Measurements from ENCODE around the gene TRAIP. TPM values are rescaled to one million over a fixed set of nuclear protein-coding genes. Genes with fewer than 3 reads are reported as not detected.

Gene TRAIP
- total RNA-seq, 1 experiment from 2014 or later = 18.5 TPM

- POLR2A ChIA-PET = no interaction called here
- DNase-seq (ENCODE audit: low read depth, low spot score) = no peak
These were observed 32.9 kb upstream of the TRAIP start for GRCh38 chr3:49889296-49889695.

GRCh38 chr3:49886922-49887265 is 30.5 kb upstream of the TRAIP start:
- intact Hi-C loops (cut with micrococcal nuclease; ENCODE audit: unreplicated experiment) (no loop called here), in situ Hi-C loops (cut with HindIII; ENCODE audit: low pct_unique_long_range_greater_than_20kb, low sequenced_read_pairs) (no loop called here)
- Histone ChIP-seq H3K4me3 (ENCODE audit: low read depth in 2 of 2, low read length in 2 of 2) (no peak overlapping the region), H3K27me3 (ENCODE audit: control insufficient read depth, insufficient read depth, low read length) (no peaks in the 10 kb centered on the region), H3K9me3 (ENCODE audit: control insufficient read depth, insufficient read depth, low read depth, low read length) (no peaks in the 10 kb centered on the region), H3K4me1 (ENCODE audit: control insufficient read depth, insufficient read depth, low read length) (no peaks in the 10 kb centered on the region), H3K27ac (ENCODE audit: low read length) (no peak overlapping the region), H3K36me3 (ENCODE audit: control insufficient read depth, insufficient read depth, low read length) (no peaks in the 10 kb centered on the region)
- no peak for ATAC-seq
- DNase-seq (ENCODE audit: low read depth, low spot score) = no peak
- ChIA-PET POLR2A (no interaction called here), CTCF (no interaction called here)
- TF ChIP-seq POLR2AphosphoS5 (IDR thresholded peaks at IDR 0.05; ENCODE audit: low read depth, low read length) = no peak
- TF ChIP-seq CTCF (IDR thresholded peaks at IDR 0.05) = no peak
- TF ChIP-seq REST (IDR thresholded peaks at IDR 0.05; ENCODE audit: insufficient read depth in 1 of 2, low read depth in 2 of 2, low read length in 1 of 2) = no peak
- TF ChIP-seq SIN3A (IDR thresholded peaks at IDR 0.05; ENCODE audit: borderline replicate concordance, insufficient read depth, low read depth, low read length) = no peak
- no peak for TF ChIP-seq TCF7L2 (IDR thresholded peaks at IDR 0.05; ENCODE audit: low read depth, low read length)
- no TSS peak for BruUV-seq (replicated peaks)

More at GRCh38 chr3:49889296-49889695, 32.9 kb upstream of the TRAIP start:
- CTCF ChIA-PET = no interaction called here
- H3K27ac ChIP-seq (ENCODE audit: low read length) = no peak overlapping the region
- no peak for ATAC-seq
- in situ Hi-C loops (cut with HindIII; ENCODE audit: low pct_unique_long_range_greater_than_20kb, low sequenced_read_pairs) = no loop called here
- H3K4me1 ChIP-seq (ENCODE audit: control insufficient read depth, insufficient read depth, low read length) = no peaks in the 10 kb centered on the region
- no peaks in the 10 kb centered on the region for H3K9me3 ChIP-seq (ENCODE audit: control insufficient read depth, insufficient read depth, low read depth, low read length)
- no peak overlapping the region for H3K4me3 ChIP-seq (ENCODE audit: low read depth in 2 of 2, low read length in 2 of 2)
- TF ChIP-seq REST (IDR thresholded peaks at IDR 0.05; ENCODE audit: insufficient read depth in 1 of 2, low read depth in 2 of 2, low read length in 1 of 2) (no peak), TCF7L2 (IDR thresholded peaks at IDR 0.05; ENCODE audit: low read depth, low read length) (no peak), CTCF (IDR thresholded peaks at IDR 0.05) (no peak), SIN3A (IDR thresholded peaks at IDR 0.05; ENCODE audit: borderline replicate concordance, insufficient read depth, low read depth, low read length) (no peak), POLR2AphosphoS5 (IDR thresholded peaks at IDR 0.05; ENCODE audit: low read depth, low read length) (no peak)
- no TSS peak for BruUV-seq (replicated peaks)
- no peaks in the 10 kb centered on the region for H3K36me3 ChIP-seq (ENCODE audit: control insufficient read depth, insufficient read depth, low read length)
- intact Hi-C loops (cut with micrococcal nuclease; ENCODE audit: unreplicated experiment) = no loop called here
- no peaks in the 10 kb centered on the region for H3K27me3 ChIP-seq (ENCODE audit: control insufficient read depth, insufficient read depth, low read length)

All from Panc1 (cell line).